A549 (cell line): ENCODE data around the gene PNPLA1.

Experiments
- EP300 ChIP-seq, 2 experiments: fragments of >200 bp; sonication (Bioruptor Twin); formaldehyde crosslinking; IDR thresholded peaks; 2 replicates in 1 of 2; 3 replicates in 1 of 2; pipeline ENCODE4 v1.6.1; 2016 to 2017
- FOSB ChIP-seq: fragments of 250-450 bp; sonication (Bioruptor Pico); IDR thresholded peaks from 2 replicates; pipeline ENCODE4 v1.5.0; 2020; ENCODE audit warnings: mild to moderate bottlenecking, moderate library complexity
- TF ChIP-seq, protein P1 (sequence below): fragments of >200 bp; sonication (Bioruptor Twin); formaldehyde crosslinking; IDR thresholded peaks from 3 replicates; pipeline ENCODE4 v1.5.1; 2016

DNA sequence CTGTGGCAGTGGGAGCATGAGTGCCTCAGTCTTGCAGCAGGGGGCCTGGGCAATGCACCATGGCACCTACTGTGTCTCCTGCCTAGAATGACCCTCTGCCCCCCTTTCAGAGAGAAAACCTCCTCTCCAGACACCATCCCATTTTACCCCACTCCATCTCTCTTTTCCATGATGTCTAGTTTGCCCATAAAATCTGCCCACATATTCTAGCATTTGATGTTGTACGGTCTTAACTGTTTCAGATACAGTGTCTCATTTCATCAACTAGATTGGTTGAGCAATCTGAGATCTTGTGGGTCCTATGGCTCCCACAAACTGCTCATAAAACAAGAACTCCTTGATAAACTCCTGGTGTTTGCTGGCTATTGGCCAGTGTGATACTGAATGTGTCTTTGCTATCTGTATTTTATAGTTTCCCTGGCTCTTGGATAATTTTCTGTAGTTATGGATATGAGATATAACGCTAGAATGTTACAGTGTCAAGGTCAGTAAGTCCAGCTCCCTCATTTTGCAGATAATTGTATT lies 8.1 kb downstream of the PNPLA1 start:
- TF ChIP-seq, protein P1, sequence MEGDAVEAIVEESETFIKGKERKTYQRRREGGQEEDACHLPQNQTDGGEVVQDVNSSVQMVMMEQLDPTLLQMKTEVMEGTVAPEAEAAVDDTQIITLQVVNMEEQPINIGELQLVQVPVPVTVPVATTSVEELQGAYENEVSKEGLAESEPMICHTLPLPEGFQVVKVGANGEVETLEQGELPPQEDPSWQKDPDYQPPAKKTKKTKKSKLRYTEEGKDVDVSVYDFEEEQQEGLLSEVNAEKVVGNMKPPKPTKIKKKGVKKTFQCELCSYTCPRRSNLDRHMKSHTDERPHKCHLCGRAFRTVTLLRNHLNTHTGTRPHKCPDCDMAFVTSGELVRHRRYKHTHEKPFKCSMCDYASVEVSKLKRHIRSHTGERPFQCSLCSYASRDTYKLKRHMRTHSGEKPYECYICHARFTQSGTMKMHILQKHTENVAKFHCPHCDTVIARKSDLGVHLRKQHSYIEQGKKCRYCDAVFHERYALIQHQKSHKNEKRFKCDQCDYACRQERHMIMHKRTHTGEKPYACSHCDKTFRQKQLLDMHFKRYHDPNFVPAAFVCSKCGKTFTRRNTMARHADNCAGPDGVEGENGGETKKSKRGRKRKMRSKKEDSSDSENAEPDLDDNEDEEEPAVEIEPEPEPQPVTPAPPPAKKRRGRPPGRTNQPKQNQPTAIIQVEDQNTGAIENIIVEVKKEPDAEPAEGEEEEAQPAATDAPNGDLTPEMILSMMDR: no peak
- TF ChIP-seq FOSB (CRISPR knock-in tag) (no peak), EP300 (IDR thresholded peaks at IDR 0.05) (no peak)
